HepG2 (cell line): ENCODE measurements around the gene SPDL1. TPM values are rescaled to one million over a fixed set of nuclear protein-coding genes. Genes with fewer than 3 reads are reported as not detected.
A peak's percentile ranks its signal among the peaks of the same experiment; 100 is the strongest.

Experiments used
- CHD4 ChIP-seq: fragments of 200-600 bp; sonication (generic); IDR thresholded peaks from 2 replicates; pipeline ENCODE4 v1.7.0; 2017; ENCODE audit warnings: mild to moderate bottlenecking, low read length, borderline replicate concordance
- EED ChIP-seq: sonication (generic); formaldehyde crosslinking; IDR thresholded peaks from 2 replicates; pipeline ENCODE4 v1.5.0; 2020; ENCODE audit warnings: mild to moderate bottlenecking, missing genetic modification reagents
- POLR2AphosphoS2 ChIP-seq: IDR thresholded peaks from 2 replicates; pipeline ENCODE4 v1.6.1; 2011; ENCODE audit warnings: low read depth, low read length, improper control_type of control experiment
- REPIN1 ChIP-seq: sonication (generic); formaldehyde crosslinking; IDR thresholded peaks from 2 replicates; pipeline ENCODE4 v1.8.0; 2022; ENCODE audit warnings: missing genetic modification reagents, low read depth, mild to moderate bottlenecking, borderline replicate concordance
- SRSF9 ChIP-seq: fragments of 200-400 bp; formaldehyde crosslinking; IDR thresholded peaks from 2 replicates; pipeline ENCODE4 v1.6.1; 2018; ENCODE audit warnings: borderline replicate concordance, mild to moderate bottlenecking, low read depth, low read length; ENCODE audit not compliant: insufficient read depth, poor library complexity, severe bottlenecking
- TAF15 ChIP-seq: fragments of 200-400 bp; formaldehyde crosslinking; IDR thresholded peaks from one replicate; pipeline ENCODE4 v1.6.1; 2018; ENCODE audit warnings: mild to moderate bottlenecking, low read depth, low read length; ENCODE audit not compliant: poor library complexity, severe bottlenecking
- ZBTB33 ChIP-seq: sonication (generic); formaldehyde crosslinking; IDR thresholded peaks from 2 replicates; pipeline ENCODE4 v1.4.0; 2020; ENCODE audit warnings: missing genetic modification reagents
- ZMYM4 ChIP-seq: sonication (generic); formaldehyde crosslinking; IDR thresholded peaks from 2 replicates; pipeline ENCODE4 v1.8.1; 2023; ENCODE audit warnings: mild to moderate bottlenecking, missing genetic modification reagents
- ZNF17 ChIP-seq: sonication (generic); formaldehyde crosslinking; IDR thresholded peaks from 2 replicates; pipeline ENCODE4 v1.5.0; 2020; ENCODE audit warnings: mild to moderate bottlenecking, missing genetic modification reagents
- ZNF274 ChIP-seq: sonication (generic); formaldehyde crosslinking; IDR thresholded peaks from 2 replicates; pipeline ENCODE4 v1.5.1; 2020; ENCODE audit warnings: mild to moderate bottlenecking, missing genetic modification reagents
- ZNF572 ChIP-seq: sonication (generic); formaldehyde crosslinking; IDR thresholded peaks from 2 replicates; pipeline ENCODE4 v1.5.1; 2020; ENCODE audit warnings: mild to moderate bottlenecking, missing genetic modification reagents
- ZNF577 ChIP-seq: sonication (generic); formaldehyde crosslinking; IDR thresholded peaks from 2 replicates; pipeline ENCODE4 v1.4.0; 2020; ENCODE audit warnings: mild to moderate bottlenecking, low read depth, missing genetic modification reagents, borderline replicate concordance
- ZNF605 ChIP-seq: sonication (generic); formaldehyde crosslinking; IDR thresholded peaks from 2 replicates; pipeline ENCODE4 v1.8.0; 2022; ENCODE audit warnings: mild to moderate bottlenecking, missing genetic modification reagents
- ZNF790 ChIP-seq: sonication (generic); formaldehyde crosslinking; IDR thresholded peaks from 2 replicates; pipeline ENCODE4 v1.8.0; 2022; ENCODE audit warnings: missing genetic modification reagents, mild to moderate bottlenecking, borderline replicate concordance
- polyA plus RNA-seq, 8 experiments: library from polyadenylated mRNA; depleted of rRNA in 3 of 8; stranded (reverse) in 7 of 8; unstranded in 1 of 8; fragments of >200 nt; fragmentation: Illumina TruSeq in 4 of 8; extraction: Trizol in 4 of 8; gene quantifications; 2 replicates each; pipeline versions ENCODE4 v1.2.1 to v1.2.3, GENCODE V29; 2011 to 2016; ENCODE audit warnings: low read depth in 4 of 8, missing spikeins in 1 of 8, mixed read lengths in 1 of 8; ENCODE audit not compliant: insufficient read depth in 1 of 8
- total RNA-seq, 5 experiments: library from RNA; depleted of rRNA; stranded (reverse); fragments of >200 nt; fragmentation: Illumina TruSeq; extraction: Trizol; gene quantifications; 2 replicates each; pipeline ENCODE4 v1.2.3, GENCODE V29; 2016; ENCODE audit warnings: low read depth in 1 of 5
- TF ChIP-seq, protein P1 (sequence below): sonication (generic); formaldehyde crosslinking; IDR thresholded peaks from 2 replicates; pipeline ENCODE4; 2020; ENCODE audit warnings: missing genetic modification reagents, mild to moderate bottlenecking, borderline replicate concordance
- TF ChIP-seq, protein P2 (sequence below), 2 experiments: IDR thresholded peaks; 2 replicates each; pipeline ENCODE4 v1.6.1; 2011 to 2012; ENCODE audit warnings: low read length in 2 of 2, borderline replicate concordance in 1 of 2, low read depth in 1 of 2, mild to moderate bottlenecking in 1 of 2, moderate library complexity in 1 of 2
- TF ChIP-seq, protein P3 (sequence below): sonication (generic); formaldehyde crosslinking; conservative IDR thresholded peaks from 2 replicates; pipeline ENCODE4 v1.4.0; 2020; ENCODE audit warnings: missing genetic modification reagents

Gene SPDL1
- total and polyA plus RNA-seq, 2 of the 13 experiments (the other 11 are each of a cell fraction or from before 2014, with no cell fraction given): 10.9 to 36.6 TPM

- TF ChIP-seq, protein P1, sequence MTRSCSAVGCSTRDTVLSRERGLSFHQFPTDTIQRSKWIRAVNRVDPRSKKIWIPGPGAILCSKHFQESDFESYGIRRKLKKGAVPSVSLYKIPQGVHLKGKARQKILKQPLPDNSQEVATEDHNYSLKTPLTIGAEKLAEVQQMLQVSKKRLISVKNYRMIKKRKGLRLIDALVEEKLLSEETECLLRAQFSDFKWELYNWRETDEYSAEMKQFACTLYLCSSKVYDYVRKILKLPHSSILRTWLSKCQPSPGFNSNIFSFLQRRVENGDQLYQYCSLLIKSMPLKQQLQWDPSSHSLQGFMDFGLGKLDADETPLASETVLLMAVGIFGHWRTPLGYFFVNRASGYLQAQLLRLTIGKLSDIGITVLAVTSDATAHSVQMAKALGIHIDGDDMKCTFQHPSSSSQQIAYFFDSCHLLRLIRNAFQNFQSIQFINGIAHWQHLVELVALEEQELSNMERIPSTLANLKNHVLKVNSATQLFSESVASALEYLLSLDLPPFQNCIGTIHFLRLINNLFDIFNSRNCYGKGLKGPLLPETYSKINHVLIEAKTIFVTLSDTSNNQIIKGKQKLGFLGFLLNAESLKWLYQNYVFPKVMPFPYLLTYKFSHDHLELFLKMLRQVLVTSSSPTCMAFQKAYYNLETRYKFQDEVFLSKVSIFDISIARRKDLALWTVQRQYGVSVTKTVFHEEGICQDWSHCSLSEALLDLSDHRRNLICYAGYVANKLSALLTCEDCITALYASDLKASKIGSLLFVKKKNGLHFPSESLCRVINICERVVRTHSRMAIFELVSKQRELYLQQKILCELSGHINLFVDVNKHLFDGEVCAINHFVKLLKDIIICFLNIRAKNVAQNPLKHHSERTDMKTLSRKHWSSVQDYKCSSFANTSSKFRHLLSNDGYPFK (CRISPR knock-in tag): peak; percentile 65; the same call in 1 of the 2 replicates
- TF ChIP-seq EED (no peak), SRSF9 (no peak), ZNF17 (CRISPR knock-in tag) (no peak), ZNF577 (CRISPR knock-in tag) (no peak), REPIN1 (CRISPR knock-in tag) (no peak; the same call in 1 of the 2 replicates), ZNF572 (no peak), TAF15 (no peak), ZNF605 (CRISPR knock-in tag) (0 out of 2 replicates have a peak, but pooled peaks have one; percentile 16), POLR2AphosphoS2 (no peak), ZNF790 (no peak; the same call in 1 of the 2 replicates), ZMYM4 (CRISPR knock-in tag) (peak; percentile 96), ZBTB33 (no peak), CHD4 (no peak), ZNF274 (CRISPR knock-in tag) (no peak)
- TF ChIP-seq, protein P2, sequence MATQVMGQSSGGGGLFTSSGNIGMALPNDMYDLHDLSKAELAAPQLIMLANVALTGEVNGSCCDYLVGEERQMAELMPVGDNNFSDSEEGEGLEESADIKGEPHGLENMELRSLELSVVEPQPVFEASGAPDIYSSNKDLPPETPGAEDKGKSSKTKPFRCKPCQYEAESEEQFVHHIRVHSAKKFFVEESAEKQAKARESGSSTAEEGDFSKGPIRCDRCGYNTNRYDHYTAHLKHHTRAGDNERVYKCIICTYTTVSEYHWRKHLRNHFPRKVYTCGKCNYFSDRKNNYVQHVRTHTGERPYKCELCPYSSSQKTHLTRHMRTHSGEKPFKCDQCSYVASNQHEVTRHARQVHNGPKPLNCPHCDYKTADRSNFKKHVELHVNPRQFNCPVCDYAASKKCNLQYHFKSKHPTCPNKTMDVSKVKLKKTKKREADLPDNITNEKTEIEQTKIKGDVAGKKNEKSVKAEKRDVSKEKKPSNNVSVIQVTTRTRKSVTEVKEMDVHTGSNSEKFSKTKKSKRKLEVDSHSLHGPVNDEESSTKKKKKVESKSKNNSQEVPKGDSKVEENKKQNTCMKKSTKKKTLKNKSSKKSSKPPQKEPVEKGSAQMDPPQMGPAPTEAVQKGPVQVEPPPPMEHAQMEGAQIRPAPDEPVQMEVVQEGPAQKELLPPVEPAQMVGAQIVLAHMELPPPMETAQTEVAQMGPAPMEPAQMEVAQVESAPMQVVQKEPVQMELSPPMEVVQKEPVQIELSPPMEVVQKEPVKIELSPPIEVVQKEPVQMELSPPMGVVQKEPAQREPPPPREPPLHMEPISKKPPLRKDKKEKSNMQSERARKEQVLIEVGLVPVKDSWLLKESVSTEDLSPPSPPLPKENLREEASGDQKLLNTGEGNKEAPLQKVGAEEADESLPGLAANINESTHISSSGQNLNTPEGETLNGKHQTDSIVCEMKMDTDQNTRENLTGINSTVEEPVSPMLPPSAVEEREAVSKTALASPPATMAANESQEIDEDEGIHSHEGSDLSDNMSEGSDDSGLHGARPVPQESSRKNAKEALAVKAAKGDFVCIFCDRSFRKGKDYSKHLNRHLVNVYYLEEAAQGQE (IDR thresholded peaks at IDR 0.05; ENCODE audit: borderline replicate concordance in 1 of 2, low read depth in 1 of 2, low read length in 2 of 2): no peak
- TF ChIP-seq, protein P3, sequence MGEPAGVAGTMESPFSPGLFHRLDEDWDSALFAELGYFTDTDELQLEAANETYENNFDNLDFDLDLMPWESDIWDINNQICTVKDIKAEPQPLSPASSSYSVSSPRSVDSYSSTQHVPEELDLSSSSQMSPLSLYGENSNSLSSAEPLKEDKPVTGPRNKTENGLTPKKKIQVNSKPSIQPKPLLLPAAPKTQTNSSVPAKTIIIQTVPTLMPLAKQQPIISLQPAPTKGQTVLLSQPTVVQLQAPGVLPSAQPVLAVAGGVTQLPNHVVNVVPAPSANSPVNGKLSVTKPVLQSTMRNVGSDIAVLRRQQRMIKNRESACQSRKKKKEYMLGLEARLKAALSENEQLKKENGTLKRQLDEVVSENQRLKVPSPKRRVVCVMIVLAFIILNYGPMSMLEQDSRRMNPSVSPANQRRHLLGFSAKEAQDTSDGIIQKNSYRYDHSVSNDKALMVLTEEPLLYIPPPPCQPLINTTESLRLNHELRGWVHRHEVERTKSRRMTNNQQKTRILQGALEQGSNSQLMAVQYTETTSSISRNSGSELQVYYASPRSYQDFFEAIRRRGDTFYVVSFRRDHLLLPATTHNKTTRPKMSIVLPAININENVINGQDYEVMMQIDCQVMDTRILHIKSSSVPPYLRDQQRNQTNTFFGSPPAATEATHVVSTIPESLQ: no peak
These were observed at the start of gene SPDL1 (continued) for GRCh38 chr5:169583424-169584220.
